ENCODE data around the gene PYGM. TPM values are rescaled to one million over a fixed set of nuclear protein-coding genes. Genes with fewer than 3 reads are reported as not detected.

The PYGM gene
- polyA plus RNA-seq, 1 donor from 2014 or later = 2.0 TPM

- Mint-ChIP-seq H3K36me3 (peaks cover 2% of the 10 kb centered on the region), H3K27me3 (peaks cover 56% of the 10 kb centered on the region), H3K4me3 (no peak overlapping the region), H3K4me1 (peaks cover 0 to 6% (median 4%) of the 10 kb centered on the region in 3 donors), H3K27ac (no peak overlapping the region), H3K9me3 (no peaks in the 10 kb centered on the region)
Measured at GRCh38 chr11:64718084-64718779, 41.5 kb downstream of the PYGM start.

DNA sequence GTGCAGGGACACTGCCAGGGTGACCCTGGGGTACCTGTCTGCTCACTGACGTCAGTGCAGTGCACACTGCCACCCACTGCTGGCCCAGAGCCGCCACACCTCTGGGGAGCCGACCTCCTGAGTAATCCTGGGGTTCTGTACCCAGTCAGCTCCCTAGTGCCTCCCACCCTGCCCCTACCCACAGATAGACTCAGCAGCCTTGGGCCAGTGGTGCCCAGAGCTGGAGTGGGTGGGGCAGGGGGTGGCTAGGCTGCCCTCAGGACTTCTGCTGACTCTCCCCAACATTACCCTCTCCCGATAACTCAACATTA lies 42.6 kb downstream of the PYGM start:
- Mint-ChIP-seq H3K9me3 (no peaks in the 10 kb centered on the region), H3K4me1 (peaks cover 0 to 6% (median 4%) of the 10 kb centered on the region in 3 donors), H3K4me3 (no peak overlapping the region), H3K27ac (peak overlapping the region in 1 of 3 donors; percentile 67), H3K27me3 (peaks cover 56% of the 10 kb centered on the region), H3K36me3 (peaks cover 2% of the 10 kb centered on the region)

DNA sequence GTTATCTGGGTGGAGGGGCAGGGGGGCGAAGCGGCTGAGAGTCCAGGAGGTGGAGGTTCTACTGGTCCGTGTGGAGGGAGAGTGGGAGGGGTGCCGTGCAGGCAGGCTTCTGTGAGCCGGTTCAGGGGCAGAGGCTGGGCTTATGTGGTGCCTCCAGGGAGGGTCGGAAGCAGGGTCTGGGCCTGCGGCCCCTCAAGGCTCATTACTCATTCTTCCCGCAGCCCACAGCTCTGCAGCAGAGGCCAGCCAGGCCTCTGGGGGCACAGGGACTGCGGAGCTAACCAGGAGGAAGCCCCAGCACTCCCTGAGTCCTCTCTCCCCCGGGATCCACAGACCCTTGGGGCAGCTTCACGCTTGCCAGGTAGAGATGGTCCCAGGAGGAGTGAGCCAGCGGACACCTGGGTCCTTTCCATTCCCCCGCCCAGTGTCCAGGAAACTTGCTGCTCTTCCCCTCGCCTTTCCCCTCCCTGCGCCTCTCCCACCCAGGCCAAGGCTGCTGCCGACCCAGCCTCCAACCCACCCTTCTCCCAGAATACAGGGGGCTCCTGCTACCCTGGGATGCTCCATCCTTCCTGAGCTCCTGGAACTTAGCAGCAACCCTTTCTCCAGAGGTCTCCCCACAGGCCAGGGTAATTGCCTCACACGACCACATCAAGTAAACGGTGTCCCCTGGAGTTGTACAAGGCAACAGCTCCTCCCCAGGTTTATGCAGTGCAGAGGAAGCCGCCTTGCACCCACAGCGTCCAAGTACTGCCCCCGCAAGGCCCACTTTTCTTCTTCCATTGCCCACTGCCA lies 43.1 kb downstream of the PYGM start:
- no peak overlapping the region for H3K4me3 Mint-ChIP-seq
- H3K36me3 Mint-ChIP-seq = peaks cover 2% of the 10 kb centered on the region
- no peaks in the 10 kb centered on the region for H3K9me3 Mint-ChIP-seq
- H3K27me3 Mint-ChIP-seq = peaks cover 61% of the 10 kb centered on the region
- no peak overlapping the region for H3K27ac Mint-ChIP-seq
- peaks cover 0 to 6% (median 4%) of the 10 kb centered on the region in 3 donors for H3K4me1 Mint-ChIP-seq

GRCh38 chr11:64715756-64716472 lies 43.9 kb downstream of the PYGM start:
- peaks cover 2% of the 10 kb centered on the region for H3K36me3 Mint-ChIP-seq
- peaks cover 64% of the 10 kb centered on the region for H3K27me3 Mint-ChIP-seq
- H3K4me1 Mint-ChIP-seq = peaks cover 0 to 6% (median 4%) of the 10 kb centered on the region in 3 donors
- H3K4me3 Mint-ChIP-seq = peak overlapping the region in 1 of 4 donors; percentile 43
- no peak overlapping the region for H3K27ac Mint-ChIP-seq
- H3K9me3 Mint-ChIP-seq = no peaks in the 10 kb centered on the region

GRCh38 chr11:64715110-64715509 lies 44.7 kb downstream of the PYGM start:
- no peaks in the 10 kb centered on the region for H3K9me3 Mint-ChIP-seq
- H3K27me3 Mint-ChIP-seq = peaks cover 65% of the 10 kb centered on the region
- H3K4me3 Mint-ChIP-seq = peak overlapping the region in 2 of 4 donors; percentile 34 to 39
- peaks cover 0 to 8% (median 4%) of the 10 kb centered on the region in 3 donors for H3K4me1 Mint-ChIP-seq
- peaks cover 2% of the 10 kb centered on the region for H3K36me3 Mint-ChIP-seq
- peak overlapping the region in 2 of 3 donors; percentile 74 to 92 for H3K27ac Mint-ChIP-seq

- Mint-ChIP-seq H3K9me3 (no peaks in the 10 kb centered on the region), H3K27me3 (peaks cover 66% of the 10 kb centered on the region), H3K4me1 (peaks cover 0 to 10% (median 4%) of the 10 kb centered on the region in 3 donors), H3K36me3 (peaks cover 2% of the 10 kb centered on the region), H3K4me3 (peak overlapping the region in 3 of 4 donors; percentile 39 to 73 (median 65)), H3K27ac (peak overlapping the region in 2 of 3 donors; percentile 74 to 92)
Measured at GRCh38 chr11:64714666-64715065, 45.1 kb downstream of the PYGM start.

DNA sequence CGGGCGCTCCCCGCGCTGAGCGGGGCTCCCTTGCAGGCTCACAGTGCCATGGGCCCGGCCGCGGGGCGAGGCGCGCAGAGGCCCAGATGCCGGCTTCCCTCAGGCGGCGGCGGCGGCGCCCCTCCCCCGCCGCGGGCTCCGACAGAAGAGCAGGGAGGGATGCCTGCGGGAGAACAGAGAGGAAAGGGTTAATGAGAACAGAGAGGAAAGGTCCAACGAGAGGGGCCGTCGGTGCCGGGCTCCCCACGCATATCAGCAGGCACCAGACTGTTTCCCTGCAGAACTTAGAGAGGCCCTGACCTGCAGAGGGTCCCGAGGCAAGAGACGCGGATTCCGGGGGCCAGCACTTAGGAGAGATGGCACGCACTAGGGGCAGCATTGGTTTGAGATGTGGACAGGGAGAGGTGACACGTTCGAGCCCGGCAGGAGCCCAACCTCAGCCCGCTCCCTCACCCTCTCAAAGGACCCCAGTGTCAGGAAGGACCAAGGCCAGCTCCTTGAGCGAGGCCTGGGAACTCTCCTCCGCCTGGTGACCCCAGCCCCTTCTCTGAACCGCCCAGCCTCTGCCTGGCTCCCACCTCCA lies 45.9 kb downstream of the PYGM start:
- H3K36me3 Mint-ChIP-seq = peaks cover 2% of the 10 kb centered on the region
- peaks cover 66% of the 10 kb centered on the region for H3K27me3 Mint-ChIP-seq
- peak overlapping the region in 3 of 4 donors; percentile 46 to 73 (median 65) for H3K4me3 Mint-ChIP-seq
- H3K9me3 Mint-ChIP-seq = no peaks in the 10 kb centered on the region
- peaks cover 0 to 10% (median 4%) of the 10 kb centered on the region in 3 donors for H3K4me1 Mint-ChIP-seq
- peak overlapping the region; percentile 10 to 92 (median 74) for H3K27ac Mint-ChIP-seq

- Mint-ChIP-seq H3K4me1 (peaks cover 0 to 10% (median 4%) of the 10 kb centered on the region in 3 donors), H3K4me3 (no peak overlapping the region), H3K27ac (no peak overlapping the region), H3K27me3 (peaks cover 64% of the 10 kb centered on the region), H3K36me3 (peaks cover under 1% of the 10 kb centered on the region), H3K9me3 (no peaks in the 10 kb centered on the region)
Measured at GRCh38 chr11:64713016-64713707, 46.6 kb downstream of the PYGM start.

DNA sequence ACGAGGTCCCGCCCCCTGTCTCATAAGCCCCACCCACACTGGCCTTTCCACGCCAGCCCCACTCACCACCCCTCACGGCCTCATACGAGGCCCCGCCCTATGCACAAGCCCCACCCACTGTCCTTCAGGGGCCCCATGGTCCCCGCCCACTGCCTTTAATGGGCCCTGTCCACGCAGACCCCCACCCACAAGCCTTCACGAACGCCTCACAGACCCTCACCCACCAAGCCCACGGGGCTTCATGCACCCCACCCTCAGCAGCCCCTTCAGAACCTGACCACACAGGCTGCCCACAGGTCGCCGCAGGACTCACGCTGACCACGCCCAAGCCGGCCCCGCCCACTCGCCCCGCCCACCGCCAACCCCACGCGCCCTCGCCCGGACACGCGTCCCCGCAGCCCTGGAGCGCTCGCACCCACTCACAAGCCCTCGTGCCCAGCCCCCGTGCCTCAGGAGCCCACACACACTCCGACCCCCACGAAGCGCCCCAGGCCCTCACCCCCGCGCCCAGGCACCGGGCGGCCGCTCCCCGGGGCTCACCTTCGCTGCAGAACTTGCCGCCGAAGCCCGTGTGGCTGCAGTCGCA lies 47.3 kb downstream of the PYGM start:
- Mint-ChIP-seq H3K36me3 (no peaks in the 10 kb centered on the region), H3K27me3 (peaks cover 68% of the 10 kb centered on the region), H3K27ac (no peak overlapping the region)

GRCh38 chr11:64711956-64712362 lies 47.8 kb downstream of the PYGM start:
- H3K36me3 Mint-ChIP-seq = no peaks in the 10 kb centered on the region
- H3K4me1 Mint-ChIP-seq = peaks cover 0 to 8% (median 4%) of the 10 kb centered on the region in 3 donors
- no peaks in the 10 kb centered on the region for H3K9me3 Mint-ChIP-seq
- peaks cover 63% of the 10 kb centered on the region for H3K27me3 Mint-ChIP-seq
- peak overlapping the region in 2 of 4 donors; percentile 7 to 43 for H3K4me3 Mint-ChIP-seq
- H3K27ac Mint-ChIP-seq = peak overlapping the region in 1 of 3 donors; percentile 10

More for the DNA sequence above, 47.3 kb downstream of the PYGM start:
- Mint-ChIP-seq H3K4me1 (peaks cover 0 to 9% (median 4%) of the 10 kb centered on the region in 3 donors), H3K4me3 (peak overlapping the region in 2 of 4 donors; percentile 43 to 73), H3K9me3 (no peaks in the 10 kb centered on the region)

- H3K27ac Mint-ChIP-seq = peak overlapping the region in 1 of 3 donors; percentile 36
- H3K4me3 Mint-ChIP-seq = peak overlapping the region in 2 of 4 donors; percentile 7 to 34
- peaks cover 0 to 8% (median 4%) of the 10 kb centered on the region in 3 donors for H3K4me1 Mint-ChIP-seq
- no peaks in the 10 kb centered on the region for H3K36me3 Mint-ChIP-seq
- peaks cover 59% of the 10 kb centered on the region for H3K27me3 Mint-ChIP-seq
- H3K9me3 Mint-ChIP-seq = no peaks in the 10 kb centered on the region
Measured at GRCh38 chr11:64711138-64711955, 48.4 kb downstream of the PYGM start.

- Mint-ChIP-seq H3K27me3 (peaks cover 51% of the 10 kb centered on the region), H3K4me1 (peaks cover 0 to 8% (median 4%) of the 10 kb centered on the region in 3 donors), H3K36me3 (no peaks in the 10 kb centered on the region), H3K9me3 (peaks cover 0 to 2% (median 0%) of the 10 kb centered on the region in 3 donors), H3K27ac (peak overlapping the region in 1 of 3 donors; percentile 36), H3K4me3 (peak overlapping the region in 2 of 4 donors; percentile 4 to 15)
Measured at GRCh38 chr11:64710418-64711137, 49.2 kb downstream of the PYGM start.
